Mesendoderm (in vitro differentiated cells): ENCODE results near the gene E2F7.

Experiments used
- DNase-seq: peaks from one replicate; pipeline ENCODE4 v3.0.0; 2013
- H2AK5ac ChIP-seq: 2 replicates; pipeline ENCODE4 v1.6.1; 2013; ENCODE audit warnings: low read length, inconsistent platforms
- H2BK120ac ChIP-seq: 2 replicates; pipeline ENCODE4 v1.6.1; 2013; ENCODE audit warnings: low read depth, mild to moderate bottlenecking, low read length, moderate library complexity, mixed read lengths
- H2BK15ac ChIP-seq: replicated peaks from 2 replicates; pipeline ENCODE4 v1.6.1; 2013; ENCODE audit warnings: low read depth, mild to moderate bottlenecking, moderate library complexity
- H2BK5ac ChIP-seq: 2 replicates; pipeline ENCODE4 v1.6.1; 2013; ENCODE audit warnings: low read length, inconsistent platforms
- H3K18ac ChIP-seq: 2 replicates; pipeline ENCODE4 v1.6.1; 2013; ENCODE audit warnings: mild to moderate bottlenecking, low read length, mixed read lengths
- H3K23ac ChIP-seq: one replicate; pipeline ENCODE4 v1.6.1; 2013; ENCODE audit warnings: low read length
- H3K27ac ChIP-seq: 2 replicates; pipeline ENCODE4 v1.5.1; 2013; ENCODE audit warnings: low read depth, mild to moderate bottlenecking, inconsistent platforms, low read length, moderate library complexity
- H3K27me3 ChIP-seq: 2 replicates; pipeline ENCODE4 v1.6.1; 2013; ENCODE audit warnings: low read length, control low read depth, mild to moderate bottlenecking, inconsistent platforms; ENCODE audit not compliant: insufficient read depth, poor library complexity
- H3K36me3 ChIP-seq: 2 replicates; pipeline ENCODE4 v1.6.1; 2013; ENCODE audit warnings: low read length, inconsistent platforms; ENCODE audit not compliant: control insufficient read depth, insufficient read depth
- H3K4ac ChIP-seq: one replicate; pipeline ENCODE4 v1.6.1; 2013; ENCODE audit warnings: low read depth, mild to moderate bottlenecking, low read length, moderate library complexity
- H3K4me1 ChIP-seq: 2 replicates; pipeline ENCODE4 v1.6.1; 2013; ENCODE audit warnings: low read depth, low read length, inconsistent platforms; ENCODE audit not compliant: control insufficient read depth
- H3K4me2 ChIP-seq: 2 replicates; pipeline ENCODE4 v1.6.1; 2013; ENCODE audit warnings: low read length
- H3K4me3 ChIP-seq: 2 replicates; pipeline ENCODE4 v1.5.1; 2013; ENCODE audit warnings: mild to moderate bottlenecking, low read length
- H3K56ac ChIP-seq: one replicate; pipeline ENCODE4 v1.6.1; 2013; ENCODE audit warnings: low read length
- H3K79me1 ChIP-seq: 2 replicates; pipeline ENCODE4 v1.6.1; 2013; ENCODE audit warnings: low read length, inconsistent platforms
- H3K79me2 ChIP-seq: 2 replicates; pipeline ENCODE4 v1.6.1; 2013; ENCODE audit warnings: mild to moderate bottlenecking, low read length; ENCODE audit not compliant: control insufficient read depth, insufficient read depth
- H3K9ac ChIP-seq: 2 replicates; pipeline ENCODE4 v1.6.1; 2013; ENCODE audit warnings: low read length, inconsistent platforms
- H4K5ac ChIP-seq: one replicate; pipeline ENCODE4 v1.6.1; 2013; ENCODE audit warnings: low read length
- H4K8ac ChIP-seq: one replicate; pipeline ENCODE4 v1.6.1; 2013; ENCODE audit warnings: low read depth, mild to moderate bottlenecking, control low read depth, low read length, moderate library complexity
- WGBS: extraction: QIAGEN DNeasy Blood & Tissue Kit; methylation state at CpG from one replicate; pipeline ENCODE4 v1.1.7; 2013; ENCODE audit warnings: low lambda C conversion rate, missing lambda C conversion rate; ENCODE audit not compliant: insufficient coverage; ENCODE audit errors: extremely low coverage; 5-methylcytosine and 5-hydroxymethylcytosine counted together

The E2F7 gene

DNA sequence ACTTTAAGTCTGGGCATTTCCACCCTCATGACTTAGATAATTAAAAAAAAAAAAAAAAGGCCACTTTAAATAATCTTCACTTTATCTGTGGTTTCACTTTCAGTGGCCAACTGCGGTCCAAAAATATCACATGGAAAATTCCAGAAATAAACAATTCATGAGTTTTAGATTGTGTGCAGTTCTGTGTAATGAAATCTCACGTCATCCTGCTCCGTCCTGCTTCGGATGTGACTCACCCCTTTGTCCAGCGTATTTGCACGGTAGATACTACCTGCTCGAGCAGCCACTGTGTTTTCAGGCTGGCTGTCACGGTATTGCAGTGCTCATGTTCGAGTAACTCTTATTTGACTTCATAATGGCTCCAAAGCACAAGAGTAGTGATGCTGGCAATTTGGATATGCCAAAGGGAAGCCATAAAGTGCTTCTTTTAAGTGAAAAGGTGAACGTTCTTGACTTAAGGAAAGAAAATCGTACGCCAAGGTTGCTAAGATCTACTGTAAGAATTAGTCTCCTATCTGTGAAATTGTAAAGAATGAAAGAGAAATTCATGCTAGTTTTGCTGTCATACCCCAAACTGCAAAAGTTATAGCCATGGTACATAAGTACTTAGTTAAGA is 2.4 kb downstream of the E2F7 start:
- H3K23ac ChIP-seq: peak overlapping the region; percentile 45
- H4K8ac ChIP-seq: no peak overlapping the region
- no peak overlapping the region for H2BK5ac ChIP-seq
- no peak overlapping the region for H3K27ac ChIP-seq
- peaks cover 5% of the 10 kb centered on the region for H3K36me3 ChIP-seq
- H3K4ac ChIP-seq: no peak overlapping the region
- no CpG with 5 or more reads among the region's 12 CpGs for WGBS
- no peaks in the 10 kb centered on the region for H3K27me3 ChIP-seq
- H3K9ac ChIP-seq: no peak overlapping the region
- H3K79me1 ChIP-seq: peaks cover 15% of the 10 kb centered on the region
- H4K5ac ChIP-seq: no peak overlapping the region
- H3K4me2 ChIP-seq: no peak overlapping the region
- peaks cover 5% of the 10 kb centered on the region for H3K79me2 ChIP-seq
- H3K4me3 ChIP-seq: no peak overlapping the region
- peaks cover 2% of the 10 kb centered on the region for H3K4me1 ChIP-seq
- H2BK120ac ChIP-seq: no peak overlapping the region
- no peak overlapping the region for H3K18ac ChIP-seq
- H2BK15ac ChIP-seq: no peak overlapping the region
- DNase-seq: no peak
- H2AK5ac ChIP-seq: no peak overlapping the region
- H3K56ac ChIP-seq: no peak overlapping the region

GRCh38 chr12:77062396-77062795 is 3.0 kb downstream of the E2F7 start:
- no peak overlapping the region for H2BK5ac ChIP-seq
- no peak overlapping the region for H3K4me3 ChIP-seq
- H3K9ac ChIP-seq: no peak overlapping the region
- WGBS: no CpG with 5 or more reads among the region's 1 CpG
- peaks cover 5% of the 10 kb centered on the region for H3K36me3 ChIP-seq
- H3K27ac ChIP-seq: no peak overlapping the region
- no peak overlapping the region for H2BK15ac ChIP-seq
- no peak overlapping the region for H3K4me2 ChIP-seq
- peaks cover 2% of the 10 kb centered on the region for H3K4me1 ChIP-seq
- H2AK5ac ChIP-seq: no peak overlapping the region
- no peak overlapping the region for H3K23ac ChIP-seq
- peaks cover 15% of the 10 kb centered on the region for H3K79me1 ChIP-seq
- no peak overlapping the region for H3K56ac ChIP-seq
- H3K27me3 ChIP-seq: no peaks in the 10 kb centered on the region
- no peak overlapping the region for H4K5ac ChIP-seq
- no peak overlapping the region for H3K4ac ChIP-seq
- H4K8ac ChIP-seq: no peak overlapping the region
- H3K18ac ChIP-seq: no peak overlapping the region
- no peak overlapping the region for H2BK120ac ChIP-seq
- H3K79me2 ChIP-seq: peaks cover 5% of the 10 kb centered on the region
- DNase-seq: no peak

- H3K4me2 ChIP-seq: no peak overlapping the region
- no peak overlapping the region for H3K27ac ChIP-seq
- no peak overlapping the region for H2AK5ac ChIP-seq
- H3K23ac ChIP-seq: no peak overlapping the region
- H2BK5ac ChIP-seq: no peak overlapping the region
- no CpG with 5 or more reads among the region's 5 CpGs for WGBS
- H4K5ac ChIP-seq: no peak overlapping the region
- no peak overlapping the region for H3K18ac ChIP-seq
- no peak overlapping the region for H3K56ac ChIP-seq
- peaks cover 2% of the 10 kb centered on the region for H3K4me1 ChIP-seq
- no peak overlapping the region for H2BK15ac ChIP-seq
- H3K36me3 ChIP-seq: peaks cover 5% of the 10 kb centered on the region
- no peak for DNase-seq
- peaks cover 15% of the 10 kb centered on the region for H3K79me1 ChIP-seq
- H3K27me3 ChIP-seq: no peaks in the 10 kb centered on the region
- H3K79me2 ChIP-seq: peaks cover 5% of the 10 kb centered on the region
- H3K4me3 ChIP-seq: no peak overlapping the region
- H3K9ac ChIP-seq: no peak overlapping the region
- no peak overlapping the region for H4K8ac ChIP-seq
- H3K4ac ChIP-seq: no peak overlapping the region
- no peak overlapping the region for H2BK120ac ChIP-seq
These were observed 4.5 kb downstream of the E2F7 start for GRCh38 chr12:77060883-77061240.

- H4K8ac ChIP-seq: no peak overlapping the region
- H3K36me3 ChIP-seq: peaks cover 5% of the 10 kb centered on the region
- H3K9ac ChIP-seq: no peak overlapping the region
- peaks cover 15% of the 10 kb centered on the region for H3K79me1 ChIP-seq
- no peak overlapping the region for H2BK120ac ChIP-seq
- no peaks in the 10 kb centered on the region for H3K27me3 ChIP-seq
- no peak overlapping the region for H3K18ac ChIP-seq
- no peak overlapping the region for H2AK5ac ChIP-seq
- H3K4ac ChIP-seq: no peak overlapping the region
- no peak overlapping the region for H4K5ac ChIP-seq
- H3K4me2 ChIP-seq: no peak overlapping the region
- H3K56ac ChIP-seq: no peak overlapping the region
- H3K79me2 ChIP-seq: peaks cover 5% of the 10 kb centered on the region
- H2BK5ac ChIP-seq: no peak overlapping the region
- peaks cover 2% of the 10 kb centered on the region for H3K4me1 ChIP-seq
- H3K27ac ChIP-seq: no peak overlapping the region
- no peak overlapping the region for H2BK15ac ChIP-seq
- no peak overlapping the region for H3K4me3 ChIP-seq
- no peak for DNase-seq
- no CpG with 5 or more reads among the region's 3 CpGs for WGBS
- H3K23ac ChIP-seq: no peak overlapping the region
These were observed 5.1 kb downstream of the E2F7 start for GRCh38 chr12:77060136-77060882.

DNA sequence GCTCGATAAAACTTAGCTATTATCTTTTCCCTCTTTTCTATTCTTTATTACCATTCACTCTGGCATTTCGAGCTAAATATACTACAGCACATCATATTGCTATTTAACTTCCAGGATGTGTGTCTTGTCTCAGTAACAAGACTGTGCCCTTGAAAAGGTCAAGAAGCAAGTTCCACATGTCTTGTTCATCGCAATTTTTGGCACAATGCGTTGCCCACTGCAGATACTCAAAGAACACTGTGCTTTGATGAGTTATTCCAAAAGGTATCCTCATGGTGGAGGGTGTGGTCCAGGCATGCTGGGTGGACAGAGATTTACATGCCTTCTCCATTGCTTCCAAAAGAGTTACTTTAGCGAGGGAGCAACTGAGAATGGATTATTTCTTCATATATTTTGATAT is 6.6 kb downstream of the E2F7 start:
- Histone ChIP-seq H3K4me2 (no peak overlapping the region), H3K4ac (no peak overlapping the region), H4K5ac (no peak overlapping the region), H3K9ac (no peak overlapping the region), H3K79me2 (peaks cover 2% of the 10 kb centered on the region), H3K56ac (no peak overlapping the region), H2BK5ac (no peak overlapping the region), H2AK5ac (no peak overlapping the region), H2BK15ac (no peak overlapping the region), H3K27ac (no peak overlapping the region), H3K23ac (no peak overlapping the region), H3K18ac (no peak overlapping the region), H2BK120ac (no peak overlapping the region), H3K27me3 (no peaks in the 10 kb centered on the region), H3K4me1 (no peaks in the 10 kb centered on the region), H3K4me3 (no peak overlapping the region), H3K36me3 (peaks cover 5% of the 10 kb centered on the region), H3K79me1 (peaks cover 12% of the 10 kb centered on the region), H4K8ac (no peak overlapping the region)
- DNase-seq: no peak
- WGBS: no CpG with 5 or more reads among the region's 5 CpGs
